GM19043 (cell line): Measurements from ENCODE around the gene NRF1.

Experiments
- ATAC-seq: cut with Tn5 transposase; IDR thresholded peaks from one replicate; pipeline ENCODE4 v1.9.1; 2021; ENCODE audit warnings: low read depth; ENCODE audit not compliant: unreplicated experiment

The NRF1 gene

GRCh38 chr7:129724796-129725195, 113.3 kb downstream of the NRF1 start:
- no peak for ATAC-seq

- no peak for ATAC-seq
Measured at GRCh38 chr7:129728875-129729467, 117.5 kb downstream of the NRF1 start.

DNA sequence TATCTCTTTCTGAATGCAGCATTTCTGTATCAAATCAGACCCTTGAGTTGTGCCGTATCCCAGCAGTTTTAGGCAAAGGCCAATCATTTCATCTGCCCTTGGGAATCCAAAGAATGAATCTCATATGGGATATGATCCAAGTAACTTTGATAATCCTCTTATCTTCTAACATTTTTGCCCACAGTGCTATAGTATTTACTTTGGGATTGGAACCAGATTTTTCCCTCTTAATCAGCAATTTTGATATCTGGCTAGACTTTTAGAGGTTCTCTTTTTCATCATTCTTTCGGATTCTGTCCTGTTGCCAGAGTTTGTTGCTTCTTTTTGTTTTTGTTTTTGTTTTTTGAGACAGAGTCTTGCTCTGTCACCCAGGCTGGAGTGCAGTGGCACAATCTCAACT, 118.0 kb downstream of the NRF1 start:
- no peak for ATAC-seq

- no peak for ATAC-seq
Measured at GRCh38 chr7:129730159-129730558, 118.6 kb downstream of the NRF1 start.

DNA sequence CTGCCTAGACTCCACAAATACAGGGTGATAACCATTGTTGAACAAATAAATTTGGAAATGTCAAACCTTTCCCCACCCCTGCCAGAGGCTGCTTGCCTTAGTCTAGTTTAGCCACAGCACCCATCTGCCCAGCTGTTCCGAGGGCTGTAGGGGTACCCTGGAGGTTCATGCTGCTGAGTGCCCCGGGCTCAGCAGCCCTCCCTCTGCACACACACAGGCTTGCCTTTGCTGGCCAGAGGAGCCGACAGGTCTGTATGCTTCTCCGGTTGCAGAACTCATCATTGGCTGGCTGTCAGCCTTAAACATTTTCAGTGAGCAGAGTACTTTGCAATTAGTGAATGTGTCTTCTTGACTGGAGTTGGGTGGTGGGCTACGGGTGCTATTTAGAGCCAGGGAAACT, 122.9 kb downstream of the NRF1 start:
- ATAC-seq = no peak

DNA sequence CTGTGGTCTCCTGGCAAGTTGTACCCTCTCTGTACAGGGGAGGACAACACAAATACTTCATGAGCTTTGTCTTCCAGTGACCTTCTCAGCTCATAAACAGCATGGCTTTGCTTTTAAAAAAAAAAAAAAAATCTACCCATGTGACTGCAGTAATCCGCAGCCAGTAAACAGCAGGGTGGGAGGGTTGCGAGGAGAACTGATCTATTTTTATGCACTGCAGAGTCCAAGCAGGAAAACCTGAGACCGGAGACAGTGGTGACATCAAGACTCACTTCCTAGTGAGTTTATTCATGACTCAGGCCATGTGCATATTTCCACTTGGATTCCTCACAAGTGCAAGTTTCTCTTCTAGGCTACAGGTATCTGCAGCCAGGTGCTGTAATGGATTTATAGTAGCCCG, 127.9 kb downstream of the NRF1 start:
- ATAC-seq = no peak

DNA sequence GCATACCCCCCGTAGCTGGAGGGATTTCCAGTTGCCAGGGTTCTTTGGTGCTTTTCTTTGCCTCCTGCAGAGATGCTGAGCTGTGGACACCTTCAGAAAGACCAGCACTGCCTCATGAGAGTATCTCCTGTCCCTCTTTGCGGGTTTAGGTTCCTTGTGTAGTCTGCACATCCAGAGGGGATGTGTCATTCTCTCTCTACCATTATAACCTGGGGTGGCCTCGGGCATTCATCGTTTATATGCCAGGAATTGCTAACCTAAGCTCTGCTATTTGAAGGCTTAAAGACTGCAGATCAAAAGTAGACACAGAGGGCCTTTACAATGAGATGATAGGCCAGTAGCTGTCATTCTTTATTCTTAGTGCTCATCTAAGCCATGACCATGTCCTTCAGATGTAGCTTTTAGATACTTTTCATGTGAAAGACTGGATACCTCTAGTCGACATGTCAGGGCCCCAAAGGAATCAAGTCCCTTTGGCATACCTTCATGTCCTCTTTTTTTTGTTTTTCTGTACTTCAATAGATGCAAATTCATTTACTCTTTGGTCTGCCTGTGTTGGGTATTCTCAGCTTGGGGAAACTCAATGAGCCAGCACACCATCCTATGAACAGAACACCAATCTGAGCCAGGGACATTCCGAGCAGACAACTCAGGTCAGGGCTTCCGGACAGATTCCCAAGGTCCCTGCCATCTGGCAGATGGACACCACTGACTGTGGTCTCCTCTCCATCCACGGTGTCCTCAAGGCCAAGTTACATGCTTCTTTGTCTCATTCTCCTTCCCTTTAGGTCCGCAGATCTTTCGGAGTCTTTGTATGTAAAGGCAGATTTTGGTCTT, 129.3 kb downstream of the NRF1 start:
- ATAC-seq = no peak

GRCh38 chr7:129741743-129742213, 130.3 kb downstream of the NRF1 start:
- ATAC-seq = no peak

DNA sequence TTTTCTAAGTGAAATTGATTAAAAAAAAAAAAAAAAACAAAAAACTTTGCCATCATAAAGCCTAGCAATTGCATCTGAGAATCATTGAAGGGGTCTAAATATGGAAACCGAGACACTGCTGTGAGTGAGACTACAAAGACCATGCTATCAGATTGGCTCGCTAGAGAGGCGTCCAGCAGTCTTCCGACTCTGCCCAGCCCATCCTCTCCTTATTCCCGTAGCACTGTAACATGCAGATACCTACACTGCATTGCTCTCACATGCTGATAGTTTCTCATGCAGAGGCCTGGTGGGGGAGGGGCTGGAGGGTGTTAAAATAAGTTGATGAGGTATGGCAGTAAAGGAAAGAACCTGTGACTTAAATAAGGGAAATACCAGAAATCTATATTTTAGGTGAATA, 130.7 kb downstream of the NRF1 start:
- ATAC-seq = no peak

GRCh38 chr7:129746857-129747529, 135.5 kb downstream of the NRF1 start:
- no peak for ATAC-seq

DNA sequence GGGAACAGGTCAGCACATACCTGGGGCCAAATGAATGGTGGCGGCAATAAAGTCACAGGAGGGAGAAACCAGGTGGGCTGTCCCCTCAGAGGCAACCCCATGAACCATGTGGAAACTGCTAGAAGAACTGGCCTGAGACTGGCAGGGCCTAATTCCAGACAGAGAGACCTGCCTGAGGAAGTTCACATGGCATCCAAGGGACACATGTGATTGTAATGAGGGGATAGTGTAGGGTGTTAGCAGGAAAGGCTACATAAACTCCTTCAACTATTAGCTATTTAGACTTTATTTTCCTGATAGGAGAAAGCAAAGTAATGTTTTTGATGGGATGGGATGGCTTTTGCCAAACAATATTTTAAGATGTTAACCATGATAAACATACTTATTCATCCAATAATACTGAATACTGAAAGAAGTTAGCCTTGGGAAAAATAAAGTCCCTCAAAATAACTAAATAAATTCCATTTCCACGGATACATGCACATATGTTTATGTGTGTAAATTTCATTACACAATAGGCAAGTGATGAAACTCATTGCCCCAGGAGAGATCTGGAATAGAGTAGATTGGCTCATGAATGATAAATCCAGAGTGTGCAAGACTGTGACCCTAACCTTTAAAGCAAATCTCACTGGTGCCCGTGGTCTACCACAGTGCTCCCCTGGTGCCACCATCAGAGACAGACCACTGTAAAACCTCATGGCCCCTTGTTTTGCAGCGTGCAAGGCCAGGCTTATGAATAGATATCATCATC, 137.0 kb downstream of the NRF1 start:
- no peak for ATAC-seq

GRCh38 chr7:129750091-129750490, 138.6 kb downstream of the NRF1 start:
- no peak for ATAC-seq

GRCh38 chr7:129750501-129750900, 139.0 kb downstream of the NRF1 start:
- no peak for ATAC-seq

- ATAC-seq = no peak
Measured at GRCh38 chr7:129751916-129752315, 140.4 kb downstream of the NRF1 start.

GRCh38 chr7:129752760-129753159, 141.2 kb downstream of the NRF1 start:
- ATAC-seq = no peak

DNA sequence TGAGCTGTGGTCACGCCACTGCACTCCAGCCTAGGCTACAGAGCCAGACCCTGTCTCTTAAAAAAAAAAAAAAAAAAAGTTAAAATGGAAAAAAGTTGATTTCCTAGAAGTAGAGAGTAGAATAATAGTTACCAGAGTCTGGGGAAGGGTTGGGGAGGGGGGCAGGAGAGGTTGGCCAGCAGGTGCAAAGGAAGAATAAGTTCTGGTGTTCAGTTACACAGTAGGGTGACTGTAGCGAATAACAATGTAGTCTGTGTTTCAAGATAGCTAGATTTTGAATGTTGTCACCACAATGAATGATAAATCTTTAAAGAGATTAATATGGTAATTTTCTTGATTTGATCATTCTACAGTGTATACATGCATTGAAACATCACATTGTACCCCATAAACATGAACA, 142.9 kb downstream of the NRF1 start:
- no peak for ATAC-seq

- ATAC-seq = no peak
Measured at GRCh38 chr7:129757991-129758390, 146.5 kb downstream of the NRF1 start.

DNA sequence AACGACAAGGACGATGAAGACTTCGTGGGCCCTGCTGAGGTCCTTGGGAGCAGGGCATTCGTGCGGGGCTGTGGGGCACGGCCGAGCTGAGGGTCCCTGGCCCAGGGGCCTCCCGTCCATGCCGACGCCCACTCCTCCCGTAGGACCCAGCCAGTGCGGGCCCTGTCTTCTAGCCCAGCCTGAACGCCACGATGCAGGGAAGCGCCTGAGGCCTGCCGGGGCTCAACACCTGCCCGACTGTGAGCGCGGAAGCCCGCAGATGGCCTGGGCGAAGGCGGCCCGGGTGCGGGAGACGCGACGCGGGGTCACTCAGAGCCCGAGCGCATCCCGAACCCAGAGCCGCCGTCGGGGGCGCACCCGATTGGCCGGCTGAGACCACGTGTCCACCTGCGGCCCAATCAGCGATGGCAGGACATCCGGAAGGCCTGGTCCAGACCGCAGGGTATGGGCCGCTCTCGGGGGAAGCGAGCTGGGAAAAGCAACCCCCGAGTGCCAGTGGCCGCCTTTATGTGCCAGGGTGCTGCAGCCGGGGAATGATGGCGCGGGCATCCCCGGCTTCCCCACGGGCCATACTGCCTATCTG, 151.0 kb downstream of the NRF1 start:
- ATAC-seq = no peak

DNA sequence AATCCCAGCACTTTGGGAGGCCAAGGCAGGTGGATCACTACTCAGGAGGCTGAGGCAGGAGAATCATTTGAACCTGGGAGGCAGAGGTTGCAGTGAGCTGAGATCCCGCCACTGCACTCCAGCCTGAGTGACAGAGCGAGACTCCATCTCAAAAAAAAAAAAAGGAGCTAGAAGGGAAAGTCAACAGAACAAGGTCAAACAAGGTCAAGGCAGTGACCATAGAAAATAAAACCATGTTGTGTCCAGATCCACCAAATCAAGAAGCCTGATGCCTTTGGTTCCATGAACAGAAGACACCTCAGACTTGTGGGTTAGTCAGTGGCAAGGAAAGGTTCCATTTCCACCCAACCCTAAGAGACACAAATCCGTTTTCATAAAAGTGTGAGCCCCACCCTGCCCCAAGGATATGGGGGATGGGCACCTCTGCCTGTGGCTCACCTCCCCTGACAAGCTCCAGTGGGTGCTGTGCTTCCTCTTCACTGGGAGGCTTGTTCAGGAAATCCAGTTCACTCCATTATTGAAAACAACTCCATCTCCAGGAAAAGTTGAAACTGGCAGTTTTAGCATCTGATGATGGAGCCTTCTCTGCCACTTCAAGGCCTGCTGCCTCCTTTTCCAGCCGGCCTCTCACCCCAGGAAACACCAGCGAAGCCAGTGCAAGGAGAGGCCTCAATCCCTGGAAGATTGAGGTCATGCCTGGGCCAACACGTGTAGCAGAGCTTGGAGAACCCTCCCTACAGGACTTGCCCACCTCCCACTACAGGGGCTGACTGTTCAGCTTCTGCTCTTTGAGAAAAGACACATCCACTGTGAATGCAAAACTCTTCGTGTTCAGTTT, 152.9 kb downstream of the NRF1 start:
- no peak for ATAC-seq

DNA sequence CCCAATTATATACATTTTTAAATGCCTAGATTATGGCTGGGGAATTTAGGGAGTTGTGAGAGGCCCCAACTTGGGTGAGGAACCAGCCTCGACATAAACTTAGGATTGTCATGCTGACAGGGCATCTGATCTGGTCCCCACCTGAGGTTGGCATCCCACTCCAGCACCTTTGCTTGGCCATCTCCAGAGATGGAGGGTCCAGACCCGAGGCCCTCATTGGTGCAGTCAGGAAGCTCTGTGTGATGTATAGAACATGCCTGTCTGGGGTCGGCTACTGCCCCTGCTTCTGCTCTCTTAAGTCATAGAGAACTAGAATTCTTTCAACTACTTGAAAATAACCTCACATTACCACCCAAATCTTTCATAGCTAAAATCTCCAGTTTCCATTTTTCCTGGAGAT, 153.8 kb downstream of the NRF1 start:
- ATAC-seq = no peak
